Measurements from ENCODE around the gene TP53TG3. TPM values are rescaled to one million over a fixed set of nuclear protein-coding genes. Genes with fewer than 3 reads are reported as not detected.

Gene TP53TG3
- not detected in 2 replicates for total RNA-seq

GRCh38 chr16:32676065-32676464, at the start of gene TP53TG3:
Gene TP53TG3 (minus strand): TSS chr16:32676165. CDS start chr16:32676097, 68 bp downstream.

Small RNAs within 50 kb of the gene (small RNA-seq; reads per million reads assigned to genes)
- not detected for gene AC138907.6
